DMS53 (cell line): ENCODE data around the gene ZRSR2.
"Not testable (repeated sequence)": the region's sequence is repeated elsewhere in the genome, so short reads cannot be mapped to it uniquely, and the experiment has no call there.

Experiments used
- DNase-seq: peaks from one replicate; lab custom pipeline; 2025; lab: John Stamatoyannopoulos, UW

Gene ZRSR2

GRCh38 chrX:15804563-15804962, 14.3 kb downstream of the ZRSR2 start:
- no peak for DNase-seq

- DNase-seq: no peak
These were observed 18.0 kb downstream of the ZRSR2 start for GRCh38 chrX:15808254-15808653.

GRCh38 chrX:15812192-15812938, 22.1 kb downstream of the ZRSR2 start:
- no peak for DNase-seq

GRCh38 chrX:15813416-15813815, 23.1 kb downstream of the ZRSR2 start:
- DNase-seq: no peak

GRCh38 chrX:15814771-15815365, 24.6 kb downstream of the ZRSR2 start:
- no peak for DNase-seq

- DNase-seq: peak; percentile 50
These were observed 25.6 kb downstream of the ZRSR2 start for GRCh38 chrX:15815779-15816437.

- no peak for DNase-seq
These were observed 26.1 kb downstream of the ZRSR2 start for GRCh38 chrX:15816438-15816809.

- no peak for DNase-seq
These were observed 26.6 kb downstream of the ZRSR2 start for GRCh38 chrX:15816886-15817285.

- DNase-seq: no peak
These were observed 30.1 kb downstream of the ZRSR2 start for GRCh38 chrX:15820106-15821073.

- no peak for DNase-seq
These were observed 32.6 kb downstream of the ZRSR2 start for GRCh38 chrX:15822922-15823321.

- no peak for DNase-seq
These were observed 35.7 kb downstream of the ZRSR2 start for GRCh38 chrX:15825936-15826335.

GRCh38 chrX:15829217-15829616, 38.9 kb downstream of the ZRSR2 start:
- DNase-seq: no peak

GRCh38 chrX:15831347-15831746, 41.1 kb downstream of the ZRSR2 start:
- DNase-seq: not testable (repeated sequence)

GRCh38 chrX:15834053-15834452, 43.8 kb downstream of the ZRSR2 start:
- DNase-seq: no peak

GRCh38 chrX:15834827-15835595, 44.7 kb downstream of the ZRSR2 start:
- DNase-seq: peak; percentile 52

- DNase-seq: peak; percentile 5
These were observed 47.7 kb downstream of the ZRSR2 start for GRCh38 chrX:15838017-15838416.

GRCh38 chrX:15841853-15842516, 51.7 kb downstream of the ZRSR2 start:
- DNase-seq: no peak

GRCh38 chrX:15843960-15844359, 53.7 kb downstream of the ZRSR2 start:
- no peak for DNase-seq

- DNase-seq: no peak
These were observed 58.3 kb downstream of the ZRSR2 start for GRCh38 chrX:15848576-15848975.

GRCh38 chrX:15849555-15849954, 59.3 kb downstream of the ZRSR2 start:
- peak; percentile 8 for DNase-seq

- DNase-seq: no peak
These were observed 63.3 kb downstream of the ZRSR2 start for GRCh38 chrX:15853586-15854079.
